M059J (cell line): Measurements from ENCODE around the gene NXPE3. TPM values are rescaled to one million over a fixed set of nuclear protein-coding genes. Genes with fewer than 3 reads are reported as not detected.
A peak's percentile ranks its signal among the peaks of the same experiment; 100 is the strongest.
"Not testable (repeated sequence)": the region's sequence is repeated elsewhere in the genome, so short reads cannot be mapped to it uniquely, and the experiment has no call there.

Experiments
- DNase-seq: peaks from one replicate; pipeline ENCODE4 v3.0.0-alpha.2; 2012; ENCODE audit warnings: low read depth
- total RNA-seq: library from RNA; depleted of rRNA; stranded (reverse); fragments of >200 nt; shearing (Covaris generic); gene quantifications from 2 replicates; pipeline ENCODE4 v1.2.3, GENCODE V29; 2014; rRNA removed

Gene NXPE3
- total RNA-seq, result 17.9 and 19.2 TPM in 2 replicates

GRCh38 chr3:101779047-101779821, at the start of gene NXPE3:
NXPE3 (plus strand) TSS chr3:101779211; CDS start chr3:101785597, 6,386 bp downstream.
- peak; percentile 86 for DNase-seq

GRCh38 chr3:101729586-101729985, 49.4 kb upstream of the NXPE3 start:
- DNase-seq, result no peak

- DNase-seq, result no peak
Measured at GRCh38 chr3:101730839-101731238, 48.2 kb upstream of the NXPE3 start.

DNA sequence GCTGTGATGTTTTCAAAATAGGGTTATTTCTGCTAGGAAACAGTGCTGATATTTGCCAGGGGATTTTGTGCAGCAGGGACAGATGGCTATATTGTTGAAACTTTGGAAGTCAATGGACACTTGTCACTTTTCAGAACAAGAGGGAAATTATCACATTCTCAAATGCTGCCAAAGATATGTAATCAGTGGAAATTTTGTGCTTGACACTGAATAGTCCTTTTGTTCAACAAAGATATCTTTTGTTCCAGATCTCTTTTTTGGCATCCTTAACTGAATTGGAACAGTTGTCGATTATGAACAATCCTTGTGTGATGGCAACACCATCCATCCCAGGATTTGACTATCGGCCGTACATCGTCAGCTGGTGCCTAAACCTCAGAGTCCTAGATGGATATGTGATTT, 46.8 kb upstream of the NXPE3 start:
- no peak for DNase-seq

DNA sequence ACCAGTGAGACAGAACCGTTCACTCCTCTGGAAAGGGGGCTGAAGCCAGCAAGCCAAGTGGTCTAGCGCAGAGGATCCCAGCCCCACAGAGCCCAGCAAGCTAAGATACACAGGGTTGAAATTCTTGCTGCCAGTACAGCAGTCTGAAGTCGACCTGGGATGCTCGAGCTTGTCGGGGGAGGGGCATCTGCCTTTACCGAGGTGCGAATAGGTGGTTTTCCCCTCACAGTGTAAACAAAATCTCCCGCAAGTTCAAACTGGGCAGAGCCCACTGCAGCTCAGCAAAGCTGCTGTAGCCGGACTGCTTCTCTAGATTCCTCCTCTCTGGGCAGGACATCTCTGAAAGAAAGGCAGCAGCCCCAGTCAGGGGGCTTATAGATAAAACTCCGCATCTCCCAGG, 43.2 kb upstream of the NXPE3 start:
- DNase-seq, result no peak

GRCh38 chr3:101741914-101742313, 37.1 kb upstream of the NXPE3 start:
- DNase-seq, result not testable (repeated sequence)

GRCh38 chr3:101744811-101745210, 34.2 kb upstream of the NXPE3 start:
- DNase-seq, result no peak

- DNase-seq, result not testable (repeated sequence)
Measured at GRCh38 chr3:101745934-101746333, 33.1 kb upstream of the NXPE3 start.

DNA sequence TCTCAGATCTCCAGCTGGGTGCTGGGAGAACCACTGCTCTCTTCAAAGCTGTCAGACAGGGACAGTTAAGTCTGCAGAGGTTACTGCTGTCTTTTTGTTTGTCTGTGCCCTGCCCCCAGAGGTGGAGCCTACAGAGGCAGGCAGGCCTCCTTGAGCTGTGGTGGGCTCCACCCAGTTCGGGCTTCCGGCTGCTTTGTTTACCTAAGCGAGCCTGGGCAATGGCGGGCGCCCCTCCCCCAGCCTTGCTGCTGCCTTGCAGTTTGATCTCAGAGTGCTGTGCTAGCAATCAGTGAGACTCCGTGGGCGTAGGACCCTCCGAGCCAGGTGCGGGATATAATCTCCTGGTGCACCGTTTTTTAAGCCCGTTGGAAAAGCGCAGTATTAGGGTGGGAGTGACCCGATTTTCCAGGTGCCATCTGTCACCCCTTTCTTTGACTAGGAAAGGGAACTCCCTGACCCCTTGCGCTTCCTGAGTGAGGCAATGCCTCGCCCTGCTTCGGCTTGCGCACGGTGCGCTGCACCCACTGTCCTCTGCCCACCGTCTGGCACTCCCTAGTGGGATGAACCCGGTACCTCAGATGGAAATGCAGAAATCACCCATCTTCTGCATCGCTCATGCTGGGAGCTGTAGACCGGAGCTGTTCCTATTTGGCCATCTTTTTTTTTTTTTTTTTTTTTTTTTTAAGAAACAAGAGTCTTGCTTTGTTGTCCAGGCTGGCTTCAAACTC, 25.5 kb upstream of the NXPE3 start:
- DNase-seq, result not testable (repeated sequence)

GRCh38 chr3:101758224-101758623, 20.8 kb upstream of the NXPE3 start:
- no peak for DNase-seq

DNA sequence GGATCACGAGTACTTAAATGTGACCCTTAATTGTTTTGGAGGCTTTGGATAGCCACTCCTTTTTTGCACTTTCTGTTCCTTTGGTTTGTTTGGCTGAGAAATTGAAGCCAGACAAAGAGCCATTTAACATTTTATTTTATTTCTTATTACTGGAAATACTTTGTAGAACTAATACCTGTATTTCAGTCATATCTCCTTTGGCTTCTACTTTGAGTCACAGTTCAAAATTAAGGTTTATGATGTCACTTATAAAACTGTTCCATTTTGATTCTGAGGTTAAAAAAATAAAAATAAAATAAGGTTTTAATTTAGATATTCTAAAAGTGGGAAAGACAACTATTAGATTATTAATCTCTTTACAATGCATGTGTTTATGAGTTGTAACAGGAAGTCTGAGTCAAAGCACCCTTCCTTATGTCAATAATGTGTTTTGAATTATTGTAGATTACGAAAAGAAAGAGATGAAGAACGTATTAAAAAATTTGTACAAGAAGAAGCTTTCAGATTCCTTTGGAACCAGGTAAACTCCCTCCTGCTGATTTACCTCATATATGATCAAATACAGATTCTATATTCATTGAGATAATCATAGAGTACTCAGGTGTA, 16.9 kb upstream of the NXPE3 start:
- DNase-seq, result no peak

DNA sequence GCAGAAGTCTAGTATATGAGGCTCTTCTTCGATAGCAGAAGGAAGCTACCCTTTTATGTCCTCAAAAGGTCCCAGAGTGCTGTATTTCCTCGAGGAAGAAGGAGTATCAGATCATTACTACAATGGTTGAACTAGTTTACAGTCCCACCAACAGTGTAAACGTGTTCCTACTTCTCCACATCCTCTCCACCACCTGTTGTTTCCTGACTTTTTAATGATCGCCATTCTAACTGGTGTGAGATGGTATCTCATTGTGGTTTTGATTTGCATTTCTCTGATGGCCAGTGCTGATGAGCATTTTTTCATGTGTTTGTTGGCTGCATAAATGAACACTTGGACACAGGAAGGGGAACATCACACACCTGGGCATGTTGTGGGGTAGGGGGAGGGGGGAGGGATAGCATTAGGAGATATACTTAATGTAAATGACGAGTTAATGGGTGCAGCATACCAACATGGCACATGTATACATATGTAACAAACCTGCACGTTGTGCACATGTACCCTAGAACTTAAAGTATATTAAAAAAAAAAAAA, 1.2 kb upstream of the NXPE3 start:
- not testable (repeated sequence) for DNase-seq

GRCh38 chr3:101778385-101779046, 495 bp upstream of the NXPE3 start:
- no peak for DNase-seq

GRCh38 chr3:101779822-101780381, 891 bp downstream of the NXPE3 start:
- peak; percentile 45 for DNase-seq

GRCh38 chr3:101780661-101781060, 1.6 kb downstream of the NXPE3 start:
- DNase-seq, result peak; percentile 87

DNA sequence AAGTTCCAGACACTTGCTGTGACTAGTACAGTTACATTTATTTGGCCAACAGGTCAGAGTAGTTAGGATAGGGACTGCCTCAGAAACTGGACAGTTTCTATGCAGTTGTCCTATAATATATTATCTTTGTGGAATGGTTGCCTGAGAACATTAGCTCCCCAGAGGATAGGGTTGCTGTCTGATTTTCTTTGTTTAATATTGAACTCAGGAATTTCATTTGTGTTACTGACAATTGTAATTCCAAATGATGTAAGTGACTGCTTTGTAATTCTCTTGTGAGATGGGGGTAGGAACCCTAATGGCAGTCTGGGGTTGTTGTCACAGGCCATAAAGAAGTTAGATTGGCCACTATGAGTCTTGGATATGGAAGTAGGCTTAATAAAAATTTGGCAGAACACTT, 2.2 kb downstream of the NXPE3 start:
- DNase-seq, result peak; percentile 10

DNA sequence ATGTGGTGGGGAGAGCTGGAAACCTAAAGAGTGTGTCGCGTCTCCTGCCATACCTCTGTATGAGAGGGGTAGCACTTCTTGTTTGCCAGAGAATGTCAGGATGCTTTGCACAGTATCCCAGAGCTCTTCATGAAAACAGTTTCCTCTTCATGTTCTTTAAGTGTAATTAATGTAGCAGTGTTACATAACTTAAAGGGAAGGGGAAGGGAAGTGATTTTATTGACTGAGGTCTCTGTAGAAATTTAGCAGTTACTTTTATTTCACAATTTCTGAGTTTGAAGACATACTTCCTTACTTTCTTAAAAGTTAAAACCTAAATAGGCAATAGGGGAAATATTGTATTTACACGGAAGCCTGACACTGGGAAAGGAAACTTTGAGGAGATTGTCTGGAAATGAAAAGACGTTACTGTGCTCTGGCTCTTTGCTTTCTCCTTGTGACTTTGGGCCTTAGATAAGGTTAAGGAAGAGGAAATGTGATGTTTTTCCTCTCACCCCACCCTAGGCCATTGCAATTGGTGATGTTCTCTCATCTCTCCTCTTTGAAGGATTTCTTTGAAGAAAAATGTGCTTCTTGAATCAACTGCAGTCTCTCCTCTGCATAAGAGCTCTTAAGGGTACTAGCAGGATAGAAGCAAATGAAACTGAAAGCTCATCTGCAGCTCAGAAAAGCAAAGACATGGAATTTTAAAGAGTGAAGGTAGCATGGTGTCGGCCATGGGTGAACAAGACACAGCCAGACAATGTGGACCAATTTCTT, 6.0 kb downstream of the NXPE3 start:
- DNase-seq, result no peak

- no peak for DNase-seq
Measured at GRCh38 chr3:101791778-101792177, 12.8 kb downstream of the NXPE3 start.

DNA sequence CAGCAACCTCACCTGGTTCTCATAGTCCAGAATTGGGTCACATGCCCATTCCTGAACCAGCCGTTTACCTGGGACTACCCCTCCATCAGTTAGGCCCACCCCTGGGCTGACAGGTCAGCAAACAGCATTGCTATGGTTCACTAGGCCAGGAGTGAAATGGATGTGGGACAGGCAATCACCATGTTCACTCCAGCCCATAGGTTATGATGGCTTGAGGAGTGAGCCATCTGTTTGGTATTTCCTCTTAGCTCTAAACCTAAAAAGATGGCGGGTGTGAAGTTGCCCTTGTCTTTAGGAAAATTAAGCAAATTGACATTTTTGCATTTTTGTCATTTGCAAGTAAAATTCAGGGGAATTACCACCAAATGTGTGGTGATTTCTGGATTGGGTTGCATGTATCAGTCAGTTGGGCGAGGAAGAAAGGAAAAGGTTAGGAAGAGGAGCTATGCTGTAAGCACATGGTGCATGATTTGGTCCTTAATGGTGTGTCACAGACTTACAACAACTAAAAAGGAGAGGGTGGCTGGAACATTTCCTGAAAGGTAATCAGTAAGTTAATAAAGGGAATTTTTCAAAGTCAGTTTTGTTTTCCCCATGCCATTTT, 17.2 kb downstream of the NXPE3 start:
- peak; percentile 57 for DNase-seq

- no peak for DNase-seq
Measured at GRCh38 chr3:101801174-101801573, 22.2 kb downstream of the NXPE3 start.
